ENCODE measurements around the gene PEPD. TPM values are rescaled to one million over a fixed set of nuclear protein-coding genes. Genes with fewer than 3 reads are reported as not detected.

PEPD gene
- total and polyA plus RNA-seq, 2 experiments from 2014 or later, result 141 to 175 TPM

DNA sequence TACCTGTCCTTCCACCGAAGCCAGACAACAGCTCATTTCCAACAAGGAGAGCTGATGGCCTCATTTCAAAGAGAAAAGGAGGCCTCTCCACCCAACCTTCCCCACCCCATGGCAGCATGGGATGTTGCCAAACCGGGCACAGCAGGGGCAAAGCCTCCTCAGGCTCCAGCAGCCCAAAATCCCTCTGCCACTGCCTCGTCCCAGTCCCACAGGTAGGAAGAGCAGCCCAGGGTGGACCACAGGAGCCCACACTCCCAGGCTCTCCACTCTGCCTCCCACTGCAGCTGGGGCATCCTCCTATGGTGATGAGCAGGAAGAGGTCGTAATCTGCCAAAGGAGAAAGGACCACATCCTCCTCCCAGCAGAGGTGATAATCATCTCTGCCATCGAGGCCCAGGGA is 50.9 kb downstream of the PEPD start:
- H3K4me2 ChIP-seq, result no peak overlapping the region
- H3K27ac ChIP-seq, result no peak overlapping the region
- H2AFZ ChIP-seq, result no peak overlapping the region
- WGBS (ENCODE audit: low lambda C conversion rate, missing lambda C conversion rate), result 90% methylated on average over 5 of the region's 5 CpGs
- no peaks in the 10 kb centered on the region for H3K79me2 ChIP-seq
- H3K36me3 ChIP-seq (replicated peaks; ENCODE audit: insufficient read depth, low read depth), result no peaks in the 10 kb centered on the region
- H3K4me1 ChIP-seq (ENCODE audit: insufficient read depth), result no peaks in the 10 kb centered on the region
- no peak for DNase-seq (ENCODE audit: low spot score)
- no peaks in the 10 kb centered on the region for H3K27me3 ChIP-seq
- TF ChIP-seq EZH2phosphoT487 (IDR thresholded peaks at IDR 0.05; ENCODE audit: low read depth, severe bottlenecking, unreplicated experiment), result no peak
- TF ChIP-seq, protein P1, sequence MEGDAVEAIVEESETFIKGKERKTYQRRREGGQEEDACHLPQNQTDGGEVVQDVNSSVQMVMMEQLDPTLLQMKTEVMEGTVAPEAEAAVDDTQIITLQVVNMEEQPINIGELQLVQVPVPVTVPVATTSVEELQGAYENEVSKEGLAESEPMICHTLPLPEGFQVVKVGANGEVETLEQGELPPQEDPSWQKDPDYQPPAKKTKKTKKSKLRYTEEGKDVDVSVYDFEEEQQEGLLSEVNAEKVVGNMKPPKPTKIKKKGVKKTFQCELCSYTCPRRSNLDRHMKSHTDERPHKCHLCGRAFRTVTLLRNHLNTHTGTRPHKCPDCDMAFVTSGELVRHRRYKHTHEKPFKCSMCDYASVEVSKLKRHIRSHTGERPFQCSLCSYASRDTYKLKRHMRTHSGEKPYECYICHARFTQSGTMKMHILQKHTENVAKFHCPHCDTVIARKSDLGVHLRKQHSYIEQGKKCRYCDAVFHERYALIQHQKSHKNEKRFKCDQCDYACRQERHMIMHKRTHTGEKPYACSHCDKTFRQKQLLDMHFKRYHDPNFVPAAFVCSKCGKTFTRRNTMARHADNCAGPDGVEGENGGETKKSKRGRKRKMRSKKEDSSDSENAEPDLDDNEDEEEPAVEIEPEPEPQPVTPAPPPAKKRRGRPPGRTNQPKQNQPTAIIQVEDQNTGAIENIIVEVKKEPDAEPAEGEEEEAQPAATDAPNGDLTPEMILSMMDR (IDR thresholded peaks at IDR 0.05; ENCODE audit: poor library complexity), result no peak
- no peak for TF ChIP-seq EZH2 (IDR thresholded peaks at IDR 0.05; ENCODE audit: borderline replicate concordance)
- no peaks in the 10 kb centered on the region for H4K20me1 ChIP-seq (ENCODE audit: insufficient read depth, poor library complexity, severe bottlenecking)
- H3K9me2 ChIP-seq (replicated peaks; ENCODE audit: insufficient read depth), result no peaks in the 10 kb centered on the region
- H3K4me3 ChIP-seq, result no peak overlapping the region
- no peaks in the 10 kb centered on the region for H3K9me3 ChIP-seq (ENCODE audit: low read depth)

DNA sequence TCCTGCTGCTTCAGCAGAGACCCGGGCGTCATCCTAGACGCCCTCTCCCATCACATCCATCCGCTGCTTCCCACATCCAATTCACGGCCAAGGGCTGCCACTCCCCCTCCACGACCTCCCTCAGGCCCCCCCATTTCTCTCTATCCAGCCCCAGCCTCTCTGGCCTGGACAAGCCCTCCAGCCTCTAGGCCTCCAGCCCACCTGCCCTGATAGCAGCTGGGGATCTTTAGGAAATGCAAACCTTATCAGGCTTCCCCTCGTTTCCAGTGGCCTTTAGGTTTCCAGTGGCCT is 51.6 kb downstream of the PEPD start:
- no peak for DNase-seq (ENCODE audit: low spot score)
- WGBS (ENCODE audit: low lambda C conversion rate, missing lambda C conversion rate), result 97% methylated on average over 7 of the region's 7 CpGs
- H3K4me3 ChIP-seq, result no peak overlapping the region

DNA sequence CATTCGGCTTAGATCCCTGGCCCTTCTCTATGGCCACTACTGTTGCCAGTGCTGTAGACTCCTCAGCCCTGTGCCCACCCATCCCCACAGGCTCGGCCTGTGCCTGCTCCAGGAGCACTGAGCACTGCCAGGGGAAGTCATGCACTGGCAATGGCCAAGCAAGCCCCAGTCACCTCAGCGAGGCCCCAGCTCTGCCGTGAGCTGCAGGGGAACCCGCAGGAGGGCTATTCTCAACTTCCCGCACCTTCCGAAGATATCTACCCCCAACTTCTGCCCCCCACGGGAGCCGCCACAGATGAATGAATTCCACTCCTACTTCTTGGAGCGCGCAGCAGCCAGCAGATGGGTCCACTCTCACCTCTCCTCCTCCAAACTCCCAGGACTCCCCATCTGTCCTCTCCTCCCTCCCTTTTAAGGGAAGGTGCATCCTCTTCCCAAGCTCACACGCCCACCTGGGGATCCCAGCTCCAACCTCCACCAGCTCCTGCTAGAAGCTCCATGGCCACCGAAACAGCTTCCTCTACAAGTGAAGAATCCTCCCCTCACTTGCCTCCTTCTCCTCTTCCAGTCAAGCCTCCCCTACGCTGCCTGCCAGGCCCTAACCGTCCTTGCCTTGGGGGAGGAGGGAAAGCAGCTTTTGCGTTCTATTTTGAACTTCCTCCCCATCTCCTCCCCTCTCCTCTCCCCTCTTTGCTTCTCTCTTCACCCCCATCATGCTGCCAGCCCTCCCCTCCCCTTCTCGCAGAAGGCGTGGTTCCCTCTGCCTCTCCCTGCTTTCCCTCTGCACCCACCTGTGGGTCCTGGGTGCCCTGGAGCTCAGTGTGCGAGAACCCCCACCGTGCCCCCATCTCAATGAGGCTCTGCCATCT is 52.2 kb downstream of the PEPD start:
- no peak for DNase-seq (ENCODE audit: low spot score)
- no peaks in the 10 kb centered on the region for H3K79me2 ChIP-seq
- WGBS (ENCODE audit: low lambda C conversion rate, missing lambda C conversion rate), result 96% methylated on average over 20 of the region's 20 CpGs
- H3K36me3 ChIP-seq (replicated peaks; ENCODE audit: insufficient read depth, low read depth), result no peaks in the 10 kb centered on the region
- no peaks in the 10 kb centered on the region for H3K4me1 ChIP-seq (ENCODE audit: insufficient read depth)
- H4K20me1 ChIP-seq (ENCODE audit: insufficient read depth, poor library complexity, severe bottlenecking), result no peaks in the 10 kb centered on the region
- no peaks in the 10 kb centered on the region for H3K9me3 ChIP-seq (ENCODE audit: low read depth)
- no peaks in the 10 kb centered on the region for H3K27me3 ChIP-seq
- TF ChIP-seq EZH2 (IDR thresholded peaks at IDR 0.05; ENCODE audit: borderline replicate concordance), result no peak
- no peak for TF ChIP-seq EZH2phosphoT487 (IDR thresholded peaks at IDR 0.05; ENCODE audit: low read depth, severe bottlenecking, unreplicated experiment)
- TF ChIP-seq, protein P1 (IDR thresholded peaks at IDR 0.05; ENCODE audit: poor library complexity), result no peak
- H2AFZ ChIP-seq, result no peak overlapping the region
- no peaks in the 10 kb centered on the region for H3K9me2 ChIP-seq (replicated peaks; ENCODE audit: insufficient read depth)
- no peak overlapping the region for H3K4me3 ChIP-seq
- no peak overlapping the region for H3K4me2 ChIP-seq
- no peak overlapping the region for H3K27ac ChIP-seq

More for the DNA sequence above, 51.6 kb downstream of the PEPD start:
- H3K27me3 ChIP-seq, result no peaks in the 10 kb centered on the region
- no peaks in the 10 kb centered on the region for H4K20me1 ChIP-seq (ENCODE audit: insufficient read depth, poor library complexity, severe bottlenecking)
- no peaks in the 10 kb centered on the region for H3K36me3 ChIP-seq (replicated peaks; ENCODE audit: insufficient read depth, low read depth)
- no peak overlapping the region for H3K27ac ChIP-seq
- no peaks in the 10 kb centered on the region for H3K9me2 ChIP-seq (replicated peaks; ENCODE audit: insufficient read depth)
- H3K4me2 ChIP-seq, result no peak overlapping the region
- H3K4me1 ChIP-seq (ENCODE audit: insufficient read depth), result no peaks in the 10 kb centered on the region
- no peaks in the 10 kb centered on the region for H3K79me2 ChIP-seq
- no peaks in the 10 kb centered on the region for H3K9me3 ChIP-seq (ENCODE audit: low read depth)
- no peak overlapping the region for H2AFZ ChIP-seq
- TF ChIP-seq EZH2phosphoT487 (IDR thresholded peaks at IDR 0.05; ENCODE audit: low read depth, severe bottlenecking, unreplicated experiment) (no peak), EZH2 (IDR thresholded peaks at IDR 0.05; ENCODE audit: borderline replicate concordance) (no peak)
- TF ChIP-seq, protein P1 (IDR thresholded peaks at IDR 0.05; ENCODE audit: poor library complexity), result no peak

Measured in hepatocyte (in vitro differentiated cells).